ENCODE data around the gene ZBTB9. TPM values are rescaled to one million over a fixed set of nuclear protein-coding genes. Genes with fewer than 3 reads are reported as not detected.

Gene ZBTB9
- total RNA-seq, 4 donors from 2014 or later: under 0.01 to 12.0 (median 4.7) TPM

DNA sequence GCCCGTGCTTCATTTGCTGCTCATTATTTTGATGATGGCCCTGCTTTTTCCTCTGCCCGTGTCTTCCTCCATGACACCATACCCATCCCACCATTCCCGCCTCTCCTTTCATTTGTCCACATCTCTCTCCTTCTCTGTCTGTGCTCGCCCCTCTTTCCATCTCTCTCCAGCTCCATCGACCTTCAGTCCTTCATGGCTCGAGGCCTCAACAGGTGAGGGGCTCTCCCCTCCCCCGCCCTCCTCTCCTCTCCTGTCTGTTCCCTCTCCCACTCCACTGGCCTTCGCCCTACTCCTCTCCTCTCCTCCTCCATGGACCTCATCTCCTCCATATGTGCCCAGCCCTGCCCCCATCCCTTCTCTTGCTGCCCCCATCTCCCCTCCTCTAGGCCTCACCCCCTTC is 12.1 kb upstream of the ZBTB9 start:
- no peak overlapping the region for H3K4me3 ChIP-seq
- DNase-seq: no peak
- H3K27ac ChIP-seq: no peak overlapping the region
- H3K4me1 ChIP-seq: no peaks in the 10 kb centered on the region
- no peaks in the 10 kb centered on the region for H3K9me3 ChIP-seq
- H3K36me3 ChIP-seq: no peaks in the 10 kb centered on the region
- no peaks in the 10 kb centered on the region for H3K27me3 ChIP-seq
- TF ChIP-seq, protein P1, sequence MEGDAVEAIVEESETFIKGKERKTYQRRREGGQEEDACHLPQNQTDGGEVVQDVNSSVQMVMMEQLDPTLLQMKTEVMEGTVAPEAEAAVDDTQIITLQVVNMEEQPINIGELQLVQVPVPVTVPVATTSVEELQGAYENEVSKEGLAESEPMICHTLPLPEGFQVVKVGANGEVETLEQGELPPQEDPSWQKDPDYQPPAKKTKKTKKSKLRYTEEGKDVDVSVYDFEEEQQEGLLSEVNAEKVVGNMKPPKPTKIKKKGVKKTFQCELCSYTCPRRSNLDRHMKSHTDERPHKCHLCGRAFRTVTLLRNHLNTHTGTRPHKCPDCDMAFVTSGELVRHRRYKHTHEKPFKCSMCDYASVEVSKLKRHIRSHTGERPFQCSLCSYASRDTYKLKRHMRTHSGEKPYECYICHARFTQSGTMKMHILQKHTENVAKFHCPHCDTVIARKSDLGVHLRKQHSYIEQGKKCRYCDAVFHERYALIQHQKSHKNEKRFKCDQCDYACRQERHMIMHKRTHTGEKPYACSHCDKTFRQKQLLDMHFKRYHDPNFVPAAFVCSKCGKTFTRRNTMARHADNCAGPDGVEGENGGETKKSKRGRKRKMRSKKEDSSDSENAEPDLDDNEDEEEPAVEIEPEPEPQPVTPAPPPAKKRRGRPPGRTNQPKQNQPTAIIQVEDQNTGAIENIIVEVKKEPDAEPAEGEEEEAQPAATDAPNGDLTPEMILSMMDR (IDR thresholded peaks at IDR 0.05): no peak
- TF ChIP-seq POLR2A (IDR thresholded peaks at IDR 0.05): no peak
- intact Hi-C loops (cut with DNase I; ENCODE audit: low total_unique reads): no loop called here

DNA sequence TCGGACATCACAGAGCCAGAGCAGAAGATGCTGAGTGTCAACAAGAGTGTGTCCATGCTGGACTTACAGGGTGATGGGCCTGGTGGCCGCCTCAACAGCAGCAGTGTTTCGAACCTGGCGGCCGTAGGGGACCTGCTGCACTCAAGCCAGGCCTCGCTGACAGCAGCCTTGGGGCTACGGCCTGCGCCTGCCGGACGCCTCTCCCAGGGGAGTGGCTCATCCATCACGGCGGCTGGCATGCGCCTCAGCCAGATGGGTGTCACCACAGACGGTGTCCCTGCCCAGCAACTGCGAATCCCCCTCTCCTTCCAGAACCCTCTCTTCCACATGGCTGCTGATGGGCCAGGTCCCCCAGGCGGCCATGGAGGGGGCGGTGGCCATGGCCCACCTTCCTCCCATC is 11.4 kb upstream of the ZBTB9 start:
- DNase-seq: no peak
- intact Hi-C loops (cut with DNase I; ENCODE audit: low total_unique reads): no loop called here
- no peaks in the 10 kb centered on the region for H3K36me3 ChIP-seq

DNA sequence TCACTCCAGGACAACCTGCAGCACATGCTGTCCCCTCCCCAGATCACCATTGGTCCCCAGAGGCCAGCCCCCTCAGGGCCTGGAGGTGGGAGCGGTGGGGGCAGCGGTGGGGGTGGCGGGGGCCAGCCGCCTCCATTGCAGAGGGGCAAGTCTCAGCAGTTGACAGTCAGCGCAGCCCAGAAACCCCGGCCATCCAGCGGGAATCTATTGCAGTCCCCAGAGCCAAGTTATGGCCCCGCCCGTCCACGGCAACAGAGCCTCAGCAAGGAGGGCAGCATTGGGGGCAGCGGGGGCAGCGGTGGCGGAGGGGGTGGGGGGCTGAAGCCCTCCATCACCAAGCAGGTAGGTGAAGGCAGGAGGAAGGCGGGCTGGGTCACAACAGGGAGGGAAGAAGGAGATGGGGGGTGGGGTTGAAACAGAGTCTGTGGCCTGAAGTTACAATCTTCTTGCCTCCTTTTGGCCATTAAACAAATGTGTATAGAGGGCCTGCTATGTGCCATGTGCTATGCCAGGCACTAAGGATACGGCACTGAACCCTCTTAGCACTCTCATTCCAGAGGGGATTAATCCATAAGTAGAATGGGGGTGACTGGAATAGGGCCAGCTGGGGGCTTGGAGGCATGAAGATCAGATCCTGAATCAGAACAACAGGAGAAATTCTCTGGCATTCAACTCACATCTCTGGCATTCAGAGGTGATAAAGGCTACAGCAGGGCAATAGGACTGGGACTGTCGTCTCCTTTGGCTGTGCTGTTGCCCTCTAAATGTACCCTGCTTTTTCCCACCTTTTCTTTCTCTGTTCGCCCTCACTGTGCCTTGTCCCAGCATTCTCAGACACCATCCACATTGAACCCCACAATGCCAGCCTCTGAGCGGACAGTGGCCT is 10.5 kb upstream of the ZBTB9 start:
- Histone ChIP-seq H3K9me3 (no peaks in the 10 kb centered on the region), H3K27me3 (no peaks in the 10 kb centered on the region), H3K4me1 (no peaks in the 10 kb centered on the region), H3K27ac (no peak overlapping the region), H3K36me3 (no peaks in the 10 kb centered on the region), H3K4me3 (no peak overlapping the region)
- TF ChIP-seq, protein P1 (IDR thresholded peaks at IDR 0.05): no peak
- no peak for TF ChIP-seq POLR2A (IDR thresholded peaks at IDR 0.05)
- intact Hi-C loops (cut with DNase I; ENCODE audit: low total_unique reads): no loop called here
- DNase-seq: no peak

More for the DNA sequence above, 11.4 kb upstream of the ZBTB9 start:
- Histone ChIP-seq H3K4me1 (no peaks in the 10 kb centered on the region), H3K27me3 (no peaks in the 10 kb centered on the region), H3K9me3 (no peaks in the 10 kb centered on the region), H3K27ac (no peak overlapping the region), H3K4me3 (no peak overlapping the region)
- TF ChIP-seq POLR2A (IDR thresholded peaks at IDR 0.05): no peak
- TF ChIP-seq, protein P1 (IDR thresholded peaks at IDR 0.05): no peak

DNA sequence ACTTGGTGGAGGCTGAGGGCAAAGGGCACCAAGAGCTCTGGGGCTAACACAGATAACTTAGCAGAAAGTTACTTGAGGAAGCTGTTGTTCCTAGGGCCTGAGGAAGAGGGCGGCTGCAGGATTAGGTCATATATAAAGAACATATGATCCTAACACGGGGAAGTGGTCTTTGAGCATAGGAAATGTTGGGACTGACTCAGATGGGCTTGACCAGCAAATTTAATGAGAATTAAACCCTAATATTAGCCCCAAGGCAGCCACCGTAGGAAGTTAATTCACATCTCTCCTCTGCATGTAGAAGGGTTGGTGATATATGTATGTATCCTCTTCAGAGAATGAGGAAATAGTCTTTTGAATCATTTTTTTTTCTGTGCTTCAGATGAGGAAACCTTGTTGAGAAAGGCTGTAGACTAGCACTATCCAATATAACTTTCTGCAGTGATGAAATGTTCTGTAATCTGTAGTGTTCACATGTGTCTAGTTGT is 9.2 kb upstream of the ZBTB9 start:
- Histone ChIP-seq H3K27ac (no peak overlapping the region), H3K4me3 (no peak overlapping the region), H3K27me3 (no peaks in the 10 kb centered on the region), H3K36me3 (no peaks in the 10 kb centered on the region), H3K4me1 (no peaks in the 10 kb centered on the region), H3K9me3 (no peaks in the 10 kb centered on the region)
- no peak for TF ChIP-seq POLR2A (IDR thresholded peaks at IDR 0.05)
- TF ChIP-seq, protein P1 (IDR thresholded peaks at IDR 0.05): no peak
- DNase-seq: no peak
- intact Hi-C loops (cut with DNase I; ENCODE audit: low total_unique reads): no loop called here

DNA sequence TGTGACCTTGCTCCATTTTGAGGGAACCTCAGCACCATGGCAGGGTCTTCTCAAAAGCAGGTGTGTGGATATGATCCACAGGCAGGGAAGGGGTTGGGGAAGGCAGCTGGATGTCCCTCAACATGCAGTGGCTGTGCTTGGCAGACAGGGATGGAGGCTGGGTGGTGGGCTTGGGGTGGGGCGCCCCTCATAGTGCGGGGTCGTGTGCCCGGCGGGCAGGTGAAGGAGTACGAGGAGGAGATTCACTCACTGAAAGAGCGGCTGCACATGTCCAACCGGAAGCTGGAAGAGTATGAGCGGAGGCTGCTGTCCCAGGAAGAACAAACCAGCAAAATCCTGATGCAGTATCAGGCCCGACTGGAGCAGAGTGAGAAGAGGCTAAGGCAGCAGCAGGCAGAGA is 8.0 kb upstream of the ZBTB9 start:
- no peaks in the 10 kb centered on the region for H3K4me1 ChIP-seq
- no peaks in the 10 kb centered on the region for H3K9me3 ChIP-seq
- H3K4me3 ChIP-seq: no peak overlapping the region
- TF ChIP-seq POLR2A (IDR thresholded peaks at IDR 0.05): no peak
- TF ChIP-seq, protein P1 (IDR thresholded peaks at IDR 0.05): no peak
- H3K36me3 ChIP-seq: no peaks in the 10 kb centered on the region
- H3K27ac ChIP-seq: no peak overlapping the region
- DNase-seq: no peak
- no peaks in the 10 kb centered on the region for H3K27me3 ChIP-seq
- intact Hi-C loops (cut with DNase I; ENCODE audit: low total_unique reads): no loop called here

Data from uterus (tissue), 4 donors.